ENCODE results near the gene DUSP3. TPM values are rescaled to one million over a fixed set of nuclear protein-coding genes. Genes with fewer than 3 reads are reported as not detected.

Gene DUSP3
- total and polyA plus RNA-seq, 10 of the 15 experiments (the other 5 are each of a cell fraction or from before 2014, with no cell fraction given): 1.5 to 12.1 (median 3.8) TPM

DNA sequence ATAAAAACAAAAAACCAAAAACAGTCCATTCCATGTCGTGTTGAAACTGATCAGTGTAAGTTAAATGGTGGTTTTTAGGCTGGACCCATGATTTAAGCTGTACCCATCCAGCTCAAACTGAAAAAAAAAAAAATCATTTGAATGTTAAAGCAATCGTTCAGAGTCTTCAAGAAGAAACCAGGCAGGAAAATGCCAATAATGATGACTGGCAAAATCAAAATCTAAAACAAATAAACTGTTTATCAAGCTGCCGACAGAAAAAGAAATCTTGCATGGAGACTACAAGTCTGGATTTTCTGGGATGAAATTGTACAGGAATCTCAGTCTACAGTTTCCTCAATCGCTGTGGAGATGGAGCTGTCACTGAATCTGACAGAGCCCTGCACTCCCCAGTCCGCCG is 60.9 kb downstream of the DUSP3 start:
- Histone ChIP-seq H3K4me3 (no peak overlapping the region), H3K27ac (ENCODE audit: control insufficient read depth, insufficient read depth) (no peak overlapping the region), H2AFZ (ENCODE audit: control insufficient read depth, low read depth, low read length) (no peak overlapping the region), H3K4me1 (ENCODE audit: control insufficient read depth, insufficient read depth, low read length) (peaks cover 13% of the 10 kb centered on the region), H3K27me3 (replicated peaks in 1 of 2; ENCODE audit: control insufficient read depth in 2 of 2, insufficient read depth in 2 of 2, low read length in 1 of 2) (peaks cover 3 to 6% of the 10 kb centered on the region in 2 experiments; a peak in 3 of 4 replicates), H4K20me1 (ENCODE audit: control insufficient read depth, insufficient read depth) (no peaks in the 10 kb centered on the region), H3K9me3 (replicated peaks; ENCODE audit: control insufficient read depth, insufficient read depth, low read length) (no peaks in the 10 kb centered on the region; the same call in 2 of the 3 replicates), H3K9ac (ENCODE audit: control insufficient read depth, insufficient read depth, low read length) (no peak overlapping the region), H3K79me2 (ENCODE audit: control insufficient read depth, insufficient read depth, low read length) (no peaks in the 10 kb centered on the region), H3K36me3 (ENCODE audit: control insufficient read depth in 2 of 2, insufficient read depth in 2 of 2, low read length in 1 of 2) (no peaks in the 10 kb centered on the region), H3K4me2 (ENCODE audit: control insufficient read depth, insufficient read depth) (no peak overlapping the region)
- ChIA-PET RAD21 (ENCODE audit: unreplicated experiment) (no interaction called here), CTCF (interaction anchor here (0.7 to 2.2 kb wide), 3 partner anchors 18 to 48 kb away, joined by 3 to 6 read pairs (median 5); no protein-coding TSS in a partner anchor), POLR2A (no interaction called here), SMC1A (ENCODE audit: uncharacterized antibody, unreplicated experiment) (no interaction called here)
- DNase-seq (ENCODE audit: low read depth, low spot score): no peak
- no peak for ATAC-seq
- in situ Hi-C loops (cut with MboI): no loop called here
- no TSS peak for BruUV-seq (replicated peaks)
- no peak for FAIRE-seq
- WGBS (ENCODE audit: insufficient coverage, insufficient replicate concordance, low lambda C conversion rate, missing lambda C conversion rate): 60% methylated on average over 6 of the region's 6 CpGs
- intact Hi-C loops (cut with micrococcal nuclease; ENCODE audit: unreplicated experiment): no loop called here
- TF ChIP-seq, protein P1, sequence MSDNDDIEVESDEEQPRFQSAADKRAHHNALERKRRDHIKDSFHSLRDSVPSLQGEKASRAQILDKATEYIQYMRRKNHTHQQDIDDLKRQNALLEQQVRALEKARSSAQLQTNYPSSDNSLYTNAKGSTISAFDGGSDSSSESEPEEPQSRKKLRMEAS (IDR thresholded peaks at IDR 0.05; ENCODE audit: low read depth, low read length): no peak

Other genes with a start within 250 kb of the DUSP3 start
Only the 7 nearest of the 11 such genes appear.
- 0.34 and 0.60 TPM in 2 replicates for gene MEOX1, start 117.1 kb downstream of the DUSP3 start, total RNA-seq (2014; rRNA removed)
- gene MEOX1, start 117.1 kb downstream of the DUSP3 start, total RNA-seq (2014; rRNA removed; fragmentation: Illumina TruSeq; extraction: Trizol): 0.37 and 0.85 TPM in 2 replicates
- 0.46 and 0.53 TPM in 2 replicates for gene MEOX1, start 117.1 kb downstream of the DUSP3 start, total RNA-seq (2021)
- 7.5 and 9.4 TPM in 2 replicates for gene MEOX1, start 117.1 kb downstream of the DUSP3 start, polyA plus RNA-seq (2011; rRNA removed)
- 0.63 and 1.1 TPM in 2 replicates for gene MEOX1, start 117.1 kb downstream of the DUSP3 start, polyA plus RNA-seq (2014; fragmentation: Illumina TruSeq; extraction: Trizol)
- gene MEOX1, start 117.1 kb downstream of the DUSP3 start, polyA plus RNA-seq (2014; fragmentation: Nextera tagmentation; extraction: Ambion mirVana): under 1 TPM; 0.19 to 0.24 TPM
- 0.44 and 0.45 TPM in 2 replicates for gene MEOX1, start 117.1 kb downstream of the DUSP3 start, polyA plus RNA-seq (2014; rRNA removed)
- under 1 TPM; 0.25 to 0.72 TPM for gene MEOX1, start 117.1 kb downstream of the DUSP3 start, polyA plus RNA-seq (2016; fragmentation: Nextera tagmentation; extraction: Ambion mirVana)
- not detected in 2 replicates for gene SOST, start 20.2 kb downstream of the DUSP3 start, total RNA-seq (2014; rRNA removed)
- not detected in 2 replicates for gene SOST, start 20.2 kb downstream of the DUSP3 start, total RNA-seq (2014; rRNA removed; fragmentation: Illumina TruSeq; extraction: Trizol)
- gene SOST, start 20.2 kb downstream of the DUSP3 start, total RNA-seq (2021): not detected in 2 replicates
- not detected in 2 replicates for gene SOST, start 20.2 kb downstream of the DUSP3 start, polyA plus RNA-seq (2011; rRNA removed)
- not detected in 2 replicates for gene SOST, start 20.2 kb downstream of the DUSP3 start, polyA plus RNA-seq (2014; fragmentation: Illumina TruSeq; extraction: Trizol)
- not detected for gene SOST, start 20.2 kb downstream of the DUSP3 start, polyA plus RNA-seq (2014; fragmentation: Nextera tagmentation; extraction: Ambion mirVana)
- gene SOST, start 20.2 kb downstream of the DUSP3 start, polyA plus RNA-seq (2014; rRNA removed): not detected in 2 replicates
- gene SOST, start 20.2 kb downstream of the DUSP3 start, polyA plus RNA-seq (2016; fragmentation: Nextera tagmentation; extraction: Ambion mirVana): not detected
- not detected in 2 replicates for gene CFAP97D1, start 1.5 kb upstream of the DUSP3 start, total RNA-seq (2014; rRNA removed)
- 0.05 TPM in 1 of 2 replicates, not detected in the other for gene CFAP97D1, start 1.5 kb upstream of the DUSP3 start, total RNA-seq (2014; rRNA removed; fragmentation: Illumina TruSeq; extraction: Trizol)
- gene CFAP97D1, start 1.5 kb upstream of the DUSP3 start, total RNA-seq (2021): not detected in 2 replicates
- gene CFAP97D1, start 1.5 kb upstream of the DUSP3 start, polyA plus RNA-seq (2011; rRNA removed): 0.03 TPM in 1 of 2 replicates, not detected in the other
- 0.13 TPM in 1 of 2 replicates, not detected in the other for gene CFAP97D1, start 1.5 kb upstream of the DUSP3 start, polyA plus RNA-seq (2014; fragmentation: Illumina TruSeq; extraction: Trizol)
- not detected for gene CFAP97D1, start 1.5 kb upstream of the DUSP3 start, polyA plus RNA-seq (2014; fragmentation: Nextera tagmentation; extraction: Ambion mirVana)
- gene CFAP97D1, start 1.5 kb upstream of the DUSP3 start, polyA plus RNA-seq (2014; rRNA removed): not detected in 2 replicates
- not detected for gene CFAP97D1, start 1.5 kb upstream of the DUSP3 start, polyA plus RNA-seq (2016; fragmentation: Nextera tagmentation; extraction: Ambion mirVana)
- gene MPP3, start 54.2 kb upstream of the DUSP3 start, total RNA-seq (2014; rRNA removed): not detected in 2 replicates
- gene MPP3, start 54.2 kb upstream of the DUSP3 start, total RNA-seq (2014; rRNA removed; fragmentation: Illumina TruSeq; extraction: Trizol): not detected in 2 replicates
- gene MPP3, start 54.2 kb upstream of the DUSP3 start, total RNA-seq (2021): 0.13 TPM in 1 of 2 replicates, not detected in the other
- not detected in 2 replicates for gene MPP3, start 54.2 kb upstream of the DUSP3 start, polyA plus RNA-seq (2011; rRNA removed)
- not detected in 2 replicates for gene MPP3, start 54.2 kb upstream of the DUSP3 start, polyA plus RNA-seq (2014; fragmentation: Illumina TruSeq; extraction: Trizol)
- gene MPP3, start 54.2 kb upstream of the DUSP3 start, polyA plus RNA-seq (2014; fragmentation: Nextera tagmentation; extraction: Ambion mirVana): not detected
- not detected in 2 replicates for gene MPP3, start 54.2 kb upstream of the DUSP3 start, polyA plus RNA-seq (2014; rRNA removed)
- gene MPP3, start 54.2 kb upstream of the DUSP3 start, polyA plus RNA-seq (2016; fragmentation: Nextera tagmentation; extraction: Ambion mirVana): not detected
- gene CD300LG, start 68.2 kb upstream of the DUSP3 start, total RNA-seq (2014; rRNA removed): not detected in 2 replicates
- gene CD300LG, start 68.2 kb upstream of the DUSP3 start, total RNA-seq (2014; rRNA removed; fragmentation: Illumina TruSeq; extraction: Trizol): not detected in 2 replicates
- not detected in 2 replicates for gene CD300LG, start 68.2 kb upstream of the DUSP3 start, total RNA-seq (2021)
- gene CD300LG, start 68.2 kb upstream of the DUSP3 start, polyA plus RNA-seq (2011; rRNA removed): not detected in 2 replicates
- gene CD300LG, start 68.2 kb upstream of the DUSP3 start, polyA plus RNA-seq (2014; fragmentation: Illumina TruSeq; extraction: Trizol): not detected in 2 replicates
- not detected for gene CD300LG, start 68.2 kb upstream of the DUSP3 start, polyA plus RNA-seq (2014; fragmentation: Nextera tagmentation; extraction: Ambion mirVana)
- gene CD300LG, start 68.2 kb upstream of the DUSP3 start, polyA plus RNA-seq (2014; rRNA removed): not detected in 2 replicates
- gene CD300LG, start 68.2 kb upstream of the DUSP3 start, polyA plus RNA-seq (2016; fragmentation: Nextera tagmentation; extraction: Ambion mirVana): not detected
- 0.11 and 0.16 TPM in 2 replicates for gene MPP2, start 128.6 kb upstream of the DUSP3 start, total RNA-seq (2014; rRNA removed)
- 0.14 and 0.18 TPM in 2 replicates for gene MPP2, start 128.6 kb upstream of the DUSP3 start, total RNA-seq (2014; rRNA removed; fragmentation: Illumina TruSeq; extraction: Trizol)
- gene MPP2, start 128.6 kb upstream of the DUSP3 start, total RNA-seq (2021): 0.21 and 0.56 TPM in 2 replicates
- gene MPP2, start 128.6 kb upstream of the DUSP3 start, polyA plus RNA-seq (2011; rRNA removed): 0.07 and 0.23 TPM in 2 replicates
- 0.22 TPM in 1 of 2 replicates, not detected in the other for gene MPP2, start 128.6 kb upstream of the DUSP3 start, polyA plus RNA-seq (2014; fragmentation: Illumina TruSeq; extraction: Trizol)
- under 1 TPM in 1 of 2 experiments, not detected in 1; 0.02 TPM for gene MPP2, start 128.6 kb upstream of the DUSP3 start, polyA plus RNA-seq (2014; fragmentation: Nextera tagmentation; extraction: Ambion mirVana)
- gene MPP2, start 128.6 kb upstream of the DUSP3 start, polyA plus RNA-seq (2014; rRNA removed): 0.12 and 0.13 TPM in 2 replicates
- under 1 TPM in 1 of 2 experiments, not detected in 1; 0.11 TPM for gene MPP2, start 128.6 kb upstream of the DUSP3 start, polyA plus RNA-seq (2016; fragmentation: Nextera tagmentation; extraction: Ambion mirVana)
- not detected in 2 replicates for gene PPY, start 163.5 kb upstream of the DUSP3 start, total RNA-seq (2014; rRNA removed)
- gene PPY, start 163.5 kb upstream of the DUSP3 start, total RNA-seq (2014; rRNA removed; fragmentation: Illumina TruSeq; extraction: Trizol): not detected in 2 replicates
- gene PPY, start 163.5 kb upstream of the DUSP3 start, total RNA-seq (2021): not detected in 2 replicates
- gene PPY, start 163.5 kb upstream of the DUSP3 start, polyA plus RNA-seq (2011; rRNA removed): not detected in 2 replicates
- gene PPY, start 163.5 kb upstream of the DUSP3 start, polyA plus RNA-seq (2014; fragmentation: Illumina TruSeq; extraction: Trizol): not detected in 2 replicates
- not detected for gene PPY, start 163.5 kb upstream of the DUSP3 start, polyA plus RNA-seq (2014; fragmentation: Nextera tagmentation; extraction: Ambion mirVana)
- not detected in 2 replicates for gene PPY, start 163.5 kb upstream of the DUSP3 start, polyA plus RNA-seq (2014; rRNA removed)
- gene PPY, start 163.5 kb upstream of the DUSP3 start, polyA plus RNA-seq (2016; fragmentation: Nextera tagmentation; extraction: Ambion mirVana): under 1 TPM in 1 of 2 experiments, not detected in 1; 0.91 TPM